Chondrocyte (in vitro differentiated cells): Measurements from ENCODE around the gene C1orf50. TPM values are rescaled to one million over a fixed set of nuclear protein-coding genes. Genes with fewer than 3 reads are reported as not detected.
A peak's percentile ranks its signal among the peaks of the same experiment; 100 is the strongest.

ENCODE experiments used
- DNase-seq: peaks from one replicate; pipeline ENCODE4 v3.0.0; 2021; ENCODE audit warnings: mixed read lengths, low spot score
- H3K27ac Mint-ChIP-seq: one replicate; pipeline ENCODE4 v1.8.0; 2021; ENCODE audit warnings: mild to moderate bottlenecking, moderate library complexity, mixed read lengths; ENCODE audit not compliant: unreplicated experiment
- H3K27me3 Mint-ChIP-seq: 2 replicates; pipeline ENCODE4 v1.8.0; 2021; ENCODE audit warnings: low read depth, mixed read lengths
- H3K36me3 Mint-ChIP-seq: 2 replicates; pipeline ENCODE4 v1.8.0; 2021; ENCODE audit warnings: low read depth, mixed read lengths
- H3K4me1 Mint-ChIP-seq: 2 replicates; pipeline ENCODE4 v1.8.0; 2021; ENCODE audit warnings: low read depth, mild to moderate bottlenecking, mixed read lengths
- H3K4me3 Mint-ChIP-seq: one replicate; pipeline ENCODE4 v1.8.0; 2021; ENCODE audit warnings: mild to moderate bottlenecking, moderate library complexity, mixed read lengths; ENCODE audit not compliant: unreplicated experiment
- H3K9me3 Mint-ChIP-seq: 2 replicates; pipeline ENCODE4 v1.8.0; 2021; ENCODE audit warnings: low read depth, mixed read lengths
- total RNA-seq: library from RNA; stranded (reverse); gene quantifications from 3 replicates; pipeline ENCODE4 v1.2.1, GENCODE V29; 2021
- TF ChIP-seq, protein P1 (sequence below): fragments of 200-600 bp; sonication (generic); IDR thresholded peaks from 2 replicates; pipeline ENCODE4 v1.5.0; 2021; ENCODE audit warnings: antibody characterized with exemption, mild to moderate bottlenecking, moderate library complexity

Gene C1orf50
- total RNA-seq, 1 donor from 2014 or later: 6.7 TPM

DNA sequence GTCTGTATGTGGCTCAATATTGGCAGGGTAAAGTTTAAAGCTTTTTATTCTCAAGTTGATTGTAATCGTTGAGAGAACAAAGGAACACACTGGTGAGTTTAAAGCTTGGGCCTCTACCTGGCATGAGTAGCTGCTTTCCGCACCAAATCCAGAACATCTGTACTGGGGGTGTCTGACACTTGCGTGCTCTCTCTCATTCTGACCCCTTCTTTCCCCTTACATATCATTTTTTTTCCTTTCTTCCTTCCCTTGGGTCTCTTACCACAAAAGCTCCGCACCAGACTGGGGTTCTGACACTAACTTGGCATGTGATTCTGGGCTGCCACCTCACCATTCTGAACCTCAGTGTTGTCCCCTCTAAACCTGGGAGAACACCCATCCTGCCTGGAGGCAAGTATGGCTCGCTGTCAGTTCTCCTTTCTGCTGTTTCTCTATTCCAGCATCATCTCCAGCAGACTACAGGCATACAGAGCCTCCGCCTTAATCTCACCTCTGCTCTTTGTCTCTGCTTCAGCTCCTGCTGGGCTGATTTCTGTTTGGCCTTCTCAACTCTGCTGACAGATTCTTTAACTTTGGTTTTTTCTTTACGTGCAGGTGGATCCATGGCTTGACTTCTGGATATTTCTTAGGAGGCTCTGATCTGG lies 49.0 kb downstream of the C1orf50 start:
- no peaks in the 10 kb centered on the region for H3K36me3 Mint-ChIP-seq
- no peak for DNase-seq
- peaks cover 32% of the 10 kb centered on the region for H3K4me1 Mint-ChIP-seq
- H3K4me3 Mint-ChIP-seq: peak overlapping the region; percentile 68
- no peaks in the 10 kb centered on the region for H3K9me3 Mint-ChIP-seq
- no peaks in the 10 kb centered on the region for H3K27me3 Mint-ChIP-seq
- TF ChIP-seq, protein P1, sequence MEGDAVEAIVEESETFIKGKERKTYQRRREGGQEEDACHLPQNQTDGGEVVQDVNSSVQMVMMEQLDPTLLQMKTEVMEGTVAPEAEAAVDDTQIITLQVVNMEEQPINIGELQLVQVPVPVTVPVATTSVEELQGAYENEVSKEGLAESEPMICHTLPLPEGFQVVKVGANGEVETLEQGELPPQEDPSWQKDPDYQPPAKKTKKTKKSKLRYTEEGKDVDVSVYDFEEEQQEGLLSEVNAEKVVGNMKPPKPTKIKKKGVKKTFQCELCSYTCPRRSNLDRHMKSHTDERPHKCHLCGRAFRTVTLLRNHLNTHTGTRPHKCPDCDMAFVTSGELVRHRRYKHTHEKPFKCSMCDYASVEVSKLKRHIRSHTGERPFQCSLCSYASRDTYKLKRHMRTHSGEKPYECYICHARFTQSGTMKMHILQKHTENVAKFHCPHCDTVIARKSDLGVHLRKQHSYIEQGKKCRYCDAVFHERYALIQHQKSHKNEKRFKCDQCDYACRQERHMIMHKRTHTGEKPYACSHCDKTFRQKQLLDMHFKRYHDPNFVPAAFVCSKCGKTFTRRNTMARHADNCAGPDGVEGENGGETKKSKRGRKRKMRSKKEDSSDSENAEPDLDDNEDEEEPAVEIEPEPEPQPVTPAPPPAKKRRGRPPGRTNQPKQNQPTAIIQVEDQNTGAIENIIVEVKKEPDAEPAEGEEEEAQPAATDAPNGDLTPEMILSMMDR: no peak
- peak overlapping the region; percentile 81 for H3K27ac Mint-ChIP-seq

DNA sequence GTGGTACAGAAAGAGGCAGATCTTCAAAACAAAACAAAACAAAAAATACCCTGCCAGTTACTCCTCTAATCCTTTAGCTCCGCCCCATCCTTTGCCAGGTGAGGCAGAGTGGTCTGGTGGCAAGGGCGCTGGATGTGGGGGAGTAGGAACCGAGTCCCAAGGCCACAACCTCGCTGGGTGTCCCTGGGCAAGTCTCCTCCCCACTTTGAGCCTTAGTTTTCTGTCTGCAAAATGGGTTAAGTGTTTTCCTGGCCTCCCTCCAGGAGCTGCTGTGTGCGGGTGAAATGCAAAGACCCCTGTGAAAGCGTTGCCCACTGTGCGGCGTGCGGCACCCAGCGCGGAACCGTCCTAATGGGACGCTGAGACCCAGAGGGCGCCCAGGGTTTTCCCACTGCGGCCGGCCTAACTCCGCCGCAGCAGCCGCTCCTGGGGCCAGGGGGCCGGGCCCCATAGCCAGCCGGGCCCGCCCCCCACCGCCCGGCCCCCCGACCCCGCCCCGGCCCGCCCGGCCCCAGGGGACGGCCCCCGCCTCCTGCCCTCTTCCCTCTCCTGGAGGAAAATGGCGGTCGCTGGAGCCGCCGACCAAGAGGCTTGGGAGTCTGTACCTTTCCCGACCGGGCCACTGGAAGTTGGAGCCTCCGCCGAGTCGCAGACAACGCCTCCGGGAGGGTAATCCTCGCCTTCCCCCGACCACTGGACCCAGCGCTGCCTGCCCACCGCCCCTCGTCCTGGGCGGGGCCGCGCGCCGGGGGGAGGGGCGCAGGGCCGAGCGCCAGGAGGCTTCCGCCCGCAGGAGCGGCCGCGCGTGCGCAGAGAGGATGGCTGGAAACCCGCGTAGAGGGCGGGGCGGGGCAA lies 49.8 kb downstream of the C1orf50 start, which contains the start of the genes ERMAP and SVBP:
ERMAP (plus strand) TSS at position 538 of the 855 bp plus-strand sequence. CDS start 13,327 bp downstream, outside the sequence.
SVBP (minus strand) TSS at position 813 of the 855 bp plus-strand sequence. CDS start 853 bp downstream, outside the sequence.
- Mint-ChIP-seq H3K27ac (peak within 1 kb of the TSS; percentile 89), H3K9me3 (no peaks in the 10 kb centered on the region), H3K4me1 (peaks cover 32% of the 10 kb centered on the region), H3K36me3 (no peaks in the 10 kb centered on the region), H3K27me3 (no peaks in the 10 kb centered on the region), H3K4me3 (peak within 1 kb of the TSS; percentile 68)
- peak; percentile 94 for DNase-seq
- TF ChIP-seq, protein P1: no peak

DNA sequence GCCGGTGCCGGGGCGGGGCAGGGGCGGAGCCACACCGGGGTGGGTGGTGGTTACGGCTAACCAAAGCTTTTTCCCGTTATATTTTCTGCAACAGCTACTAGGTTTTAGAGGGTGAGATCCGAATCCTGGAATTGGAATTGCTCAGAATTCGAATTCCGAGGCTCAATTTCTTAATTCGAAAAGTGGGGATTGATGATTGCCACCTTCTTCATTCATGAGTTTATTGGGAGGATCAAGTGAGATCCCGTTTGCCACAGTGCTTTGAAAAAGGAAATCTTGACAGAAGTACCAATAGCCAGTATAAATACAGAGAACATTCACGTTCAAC lies 50.4 kb downstream of the C1orf50 start:
- H3K27me3 Mint-ChIP-seq: no peaks in the 10 kb centered on the region
- peak overlapping the region; percentile 68 for H3K4me3 Mint-ChIP-seq
- no peaks in the 10 kb centered on the region for H3K9me3 Mint-ChIP-seq
- TF ChIP-seq, protein P1: no peak
- no peak for DNase-seq
- peaks cover 34% of the 10 kb centered on the region for H3K4me1 Mint-ChIP-seq
- no peaks in the 10 kb centered on the region for H3K36me3 Mint-ChIP-seq
- H3K27ac Mint-ChIP-seq: peak overlapping the region; percentile 4

DNA sequence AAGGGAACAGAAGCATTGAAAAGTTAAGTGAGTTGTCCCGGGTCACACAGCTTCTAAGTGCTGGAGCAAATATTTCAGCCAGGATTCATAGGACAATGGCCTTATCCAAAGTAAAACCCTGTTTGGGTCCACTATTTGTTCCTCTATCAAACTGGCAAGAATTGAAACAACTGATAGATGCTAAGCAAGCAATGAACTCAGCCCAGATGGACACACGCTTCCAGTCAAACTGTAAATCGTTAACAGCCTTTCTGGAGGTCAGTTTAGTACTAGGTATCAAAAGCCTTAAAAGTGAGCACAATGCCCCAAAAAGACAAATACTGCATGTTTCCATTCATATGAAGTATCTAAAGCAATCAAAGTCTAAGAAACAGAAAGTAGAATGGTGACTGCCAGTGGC lies 50.9 kb downstream of the C1orf50 start:
- Mint-ChIP-seq H3K4me3 (peak overlapping the region; percentile 68), H3K27me3 (no peaks in the 10 kb centered on the region), H3K4me1 (peaks cover 40% of the 10 kb centered on the region), H3K27ac (no peak overlapping the region), H3K9me3 (no peaks in the 10 kb centered on the region), H3K36me3 (no peaks in the 10 kb centered on the region)
- DNase-seq: no peak
- TF ChIP-seq, protein P1: no peak

- no peak for DNase-seq
- H3K27me3 Mint-ChIP-seq: no peaks in the 10 kb centered on the region
- H3K27ac Mint-ChIP-seq: no peak overlapping the region
- peaks cover 43% of the 10 kb centered on the region for H3K4me1 Mint-ChIP-seq
- no peaks in the 10 kb centered on the region for H3K36me3 Mint-ChIP-seq
- no peak overlapping the region for H3K4me3 Mint-ChIP-seq
- TF ChIP-seq, protein P1: no peak
- H3K9me3 Mint-ChIP-seq: no peaks in the 10 kb centered on the region
Measured at GRCh38 chr1:42820813-42821212, 53.8 kb downstream of the C1orf50 start.
